ENCODE measurements around the gene LRCH4.

LRCH4 gene

DNA sequence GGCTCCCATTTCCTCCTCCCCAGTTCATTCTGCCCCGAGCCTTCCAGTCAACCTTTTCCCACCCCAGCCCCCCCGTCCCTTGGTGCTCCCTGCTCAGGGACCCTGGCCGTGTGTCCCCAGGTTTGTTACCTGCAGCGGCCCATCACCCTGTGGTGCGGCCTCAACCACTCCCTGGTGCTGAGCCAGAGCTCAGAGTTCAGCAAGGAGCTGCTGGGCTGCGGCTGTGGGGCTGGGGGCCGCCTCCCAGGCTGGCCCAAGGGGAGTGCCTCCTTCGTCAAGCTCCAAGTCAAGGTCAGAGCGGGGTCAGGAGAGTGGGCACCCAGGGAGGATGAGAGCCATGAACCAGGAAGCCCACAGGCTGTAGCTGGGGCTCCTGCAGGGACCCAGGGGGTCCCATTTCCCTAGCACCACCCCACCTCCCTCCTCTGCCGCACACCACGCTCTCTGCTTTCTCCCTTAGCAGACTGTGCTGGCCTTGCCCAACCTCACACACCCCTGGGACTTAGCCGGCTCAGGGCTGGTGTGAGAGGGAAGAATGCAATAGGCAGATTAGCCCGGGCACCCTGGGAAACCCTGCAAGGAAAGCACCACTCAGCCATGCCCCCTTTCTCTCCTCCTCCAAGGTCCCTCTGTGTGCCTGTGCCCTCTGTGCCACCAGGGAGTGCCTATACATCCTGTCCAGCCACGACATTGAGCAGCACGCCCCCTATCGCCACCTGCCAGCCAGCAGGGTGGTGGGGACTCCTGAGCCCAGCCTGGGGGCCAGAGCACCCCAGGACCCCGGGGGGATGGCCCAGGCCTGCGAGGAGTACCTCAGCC lies 14.2 kb upstream of the LRCH4 start:
- DNase-seq = no peak
- Mint-ChIP-seq H3K36me3 (ENCODE audit: insufficient read depth) (peaks cover 6% of the 10 kb centered on the region), H3K27ac (no peak overlapping the region), H3K4me1 (ENCODE audit: low read depth in 2 of 2) (peaks cover 9 to 12% of the 10 kb centered on the region in 2 donors), H3K27me3 (no peaks in the 10 kb centered on the region), H3K9me3 (no peaks in the 10 kb centered on the region), H3K4me3 (no peak overlapping the region)
- no peak for ATAC-seq (replicated peaks)

GRCh38 chr7:100598425-100598824 lies 12.5 kb upstream of the LRCH4 start:
- Mint-ChIP-seq H3K9me3 (no peaks in the 10 kb centered on the region), H3K4me3 (no peak overlapping the region), H3K4me1 (ENCODE audit: low read depth in 2 of 2) (peaks cover 0 to 2% of the 10 kb centered on the region in 2 donors), H3K27ac (no peak overlapping the region), H3K36me3 (ENCODE audit: insufficient read depth) (peaks cover 3% of the 10 kb centered on the region), H3K27me3 (no peaks in the 10 kb centered on the region)
- ATAC-seq (replicated peaks) (no peak), DNase-seq (no peak)

DNA sequence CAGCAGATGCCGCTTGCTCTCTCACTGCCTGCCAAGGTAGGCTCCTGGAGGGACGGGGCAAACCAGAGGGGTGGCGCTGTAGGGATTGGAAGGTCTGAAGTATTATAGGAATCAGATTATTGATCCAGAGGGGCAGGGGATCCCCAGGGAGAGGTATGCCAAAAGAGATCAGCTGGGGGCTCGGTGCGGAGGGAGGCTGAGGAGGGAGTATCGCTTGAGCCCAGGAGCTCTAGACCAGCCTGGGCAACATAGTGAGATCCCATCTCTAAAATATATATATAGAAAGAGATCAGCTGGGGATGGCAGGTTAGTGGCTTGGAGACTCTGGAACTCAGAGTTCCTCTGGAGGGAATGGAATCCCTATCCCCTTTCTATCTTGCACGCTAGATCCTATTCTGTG lies 9.3 kb upstream of the LRCH4 start:
- peaks cover 17 to 22% of the 10 kb centered on the region in 2 donors for H3K27me3 Mint-ChIP-seq
- H3K4me1 Mint-ChIP-seq (ENCODE audit: low read depth in 2 of 2) = no peaks in the 10 kb centered on the region
- ATAC-seq (replicated peaks) (no peak), DNase-seq (no peak)
- H3K4me3 Mint-ChIP-seq = no peak overlapping the region
- peak overlapping the region in 1 of 2 donors; percentile 33 for H3K27ac Mint-ChIP-seq
- H3K9me3 Mint-ChIP-seq = no peaks in the 10 kb centered on the region
- H3K36me3 Mint-ChIP-seq (ENCODE audit: insufficient read depth) = no peaks in the 10 kb centered on the region

DNA sequence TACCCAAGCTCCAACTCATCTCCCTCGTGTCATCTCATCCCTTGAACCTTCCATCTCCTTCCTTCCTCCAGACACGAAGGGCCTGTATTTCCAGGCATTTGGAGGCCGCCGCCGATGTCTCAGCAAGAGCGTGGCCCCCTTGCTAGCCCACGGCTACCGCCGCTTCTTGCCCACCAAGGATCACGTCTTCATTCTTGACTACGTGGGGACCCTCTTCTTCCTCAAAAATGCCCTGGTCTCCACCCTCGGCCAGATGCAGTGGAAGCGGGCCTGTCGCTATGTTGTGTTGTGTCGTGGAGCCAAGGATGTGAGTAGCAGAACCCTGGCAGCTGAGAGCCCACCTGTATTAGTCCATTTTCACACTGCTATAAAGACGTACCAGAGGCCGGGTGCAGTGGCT lies 5.7 kb upstream of the LRCH4 start:
- DNase-seq (no peak), ATAC-seq (replicated peaks) (no peak)
- Mint-ChIP-seq H3K36me3 (ENCODE audit: insufficient read depth) (no peaks in the 10 kb centered on the region), H3K4me1 (ENCODE audit: low read depth in 2 of 2) (peaks cover 0 to under 1% of the 10 kb centered on the region in 2 donors), H3K9me3 (no peaks in the 10 kb centered on the region), H3K27me3 (peaks cover 22 to 27% of the 10 kb centered on the region in 2 donors), H3K4me3 (no peak overlapping the region), H3K27ac (no peak overlapping the region)

DNA sequence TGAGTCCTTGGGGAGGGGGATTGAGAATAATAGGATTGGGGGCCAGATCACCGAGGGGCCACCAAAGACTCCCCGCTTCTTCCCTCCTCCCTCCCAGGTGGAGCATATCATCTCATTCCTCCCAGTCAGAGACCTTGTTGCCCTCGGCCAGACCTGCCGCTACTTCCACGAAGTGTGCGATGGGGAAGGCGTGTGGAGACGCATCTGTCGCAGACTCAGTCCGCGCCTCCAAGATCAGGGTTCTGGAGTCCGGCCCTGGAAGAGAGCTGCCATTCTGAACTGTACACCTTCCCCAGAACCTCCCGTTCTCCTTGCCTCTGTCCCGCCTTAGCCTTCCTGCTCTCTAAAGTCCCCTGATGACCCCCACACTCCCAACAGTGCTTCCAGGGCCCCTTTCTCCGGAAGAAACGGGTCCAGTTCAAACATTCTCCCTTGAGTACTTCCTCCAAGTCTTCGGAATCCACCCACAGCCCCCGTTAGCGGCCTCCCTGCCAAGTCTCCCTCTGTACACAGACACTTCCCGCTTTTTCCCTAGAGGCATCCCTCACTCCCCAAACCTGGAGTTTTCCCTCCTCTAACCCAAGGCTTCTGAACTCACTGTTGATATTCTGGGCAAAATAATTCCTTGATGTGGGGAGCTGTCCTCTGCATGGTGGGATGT lies 4.3 kb upstream of the LRCH4 start:
- peaks cover 3 to 6% of the 10 kb centered on the region in 2 donors for H3K4me1 Mint-ChIP-seq (ENCODE audit: low read depth in 2 of 2)
- H3K4me3 Mint-ChIP-seq = no peak overlapping the region
- no peaks in the 10 kb centered on the region for H3K9me3 Mint-ChIP-seq
- peaks cover 13% of the 10 kb centered on the region for H3K36me3 Mint-ChIP-seq (ENCODE audit: insufficient read depth)
- peaks cover 22 to 27% of the 10 kb centered on the region in 2 donors for H3K27me3 Mint-ChIP-seq
- no peak for ATAC-seq (replicated peaks)
- DNase-seq = no peak
- no peak overlapping the region for H3K27ac Mint-ChIP-seq

DNA sequence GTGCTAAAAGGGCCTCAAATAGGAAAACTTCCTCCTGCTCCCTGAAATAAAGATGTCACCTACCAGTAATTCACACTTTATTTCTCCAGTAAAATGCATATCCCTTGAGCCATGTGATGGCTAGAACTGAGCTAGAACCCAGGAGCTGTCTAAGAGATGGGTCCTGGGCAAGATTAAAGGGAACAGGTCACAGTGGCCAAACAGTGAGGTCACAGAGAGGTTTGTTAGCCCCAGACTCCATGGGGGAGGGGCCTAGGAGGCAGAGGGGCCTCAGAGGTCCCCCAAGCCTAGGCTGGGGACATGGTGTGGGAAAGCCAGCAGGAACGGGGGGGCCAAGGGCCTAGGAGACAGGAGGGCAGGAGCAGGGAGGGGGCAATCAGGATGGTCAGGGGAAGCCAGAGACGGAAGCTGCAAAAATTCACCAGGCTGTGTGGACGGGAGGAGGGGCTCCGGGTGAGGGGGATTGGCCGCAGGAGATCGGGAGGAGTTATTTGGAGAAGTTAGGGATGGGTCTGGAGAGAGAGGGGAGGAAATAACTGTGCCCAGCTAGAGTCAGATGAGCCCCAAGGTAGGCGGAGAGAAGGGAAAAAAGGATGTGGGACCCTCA lies 3.5 kb upstream of the LRCH4 start:
- peaks cover 11 to 14% of the 10 kb centered on the region in 2 donors for H3K4me1 Mint-ChIP-seq (ENCODE audit: low read depth in 2 of 2)
- peaks cover 22 to 27% of the 10 kb centered on the region in 2 donors for H3K27me3 Mint-ChIP-seq
- H3K9me3 Mint-ChIP-seq = no peaks in the 10 kb centered on the region
- no peak for DNase-seq
- no peak overlapping the region for H3K27ac Mint-ChIP-seq
- no peak for ATAC-seq (replicated peaks)
- H3K4me3 Mint-ChIP-seq = no peak overlapping the region
- peaks cover 18% of the 10 kb centered on the region for H3K36me3 Mint-ChIP-seq (ENCODE audit: insufficient read depth)

- H3K36me3 Mint-ChIP-seq (ENCODE audit: insufficient read depth) = peaks cover 24% of the 10 kb centered on the region
- H3K27ac Mint-ChIP-seq = no peak overlapping the region
- no peaks in the 10 kb centered on the region for H3K9me3 Mint-ChIP-seq
- peaks cover 22 to 27% of the 10 kb centered on the region in 2 donors for H3K27me3 Mint-ChIP-seq
- H3K4me3 Mint-ChIP-seq = peak overlapping the region in 1 of 2 donors; percentile 98
- H3K4me1 Mint-ChIP-seq (ENCODE audit: low read depth in 2 of 2) = peaks cover 21 to 22% of the 10 kb centered on the region in 2 donors
- ATAC-seq (replicated peaks) = no peak
- DNase-seq = no peak
These were observed 2.5 kb upstream of the LRCH4 start for GRCh38 chr7:100588438-100588837.

- Mint-ChIP-seq H3K27ac (peak within 1 kb of the TSS; percentile 94 to 95), H3K27me3 (peaks cover 7 to 18% of the 10 kb centered on the region in 2 donors), H3K36me3 (ENCODE audit: insufficient read depth) (peaks cover 33% of the 10 kb centered on the region), H3K4me3 (peak within 1 kb of the TSS; percentile 97 to 98), H3K9me3 (no peaks in the 10 kb centered on the region), H3K4me1 (ENCODE audit: low read depth in 2 of 2) (peaks cover 30 to 33% of the 10 kb centered on the region in 2 donors)
- ATAC-seq (replicated peaks) = peak; percentile 80
- peak; percentile 98 to 99 (median 99) for DNase-seq
These were observed 517 bp upstream of the LRCH4 start, which contains the start of gene FBXO24 for GRCh38 chr7:100586266-100587025. TSS of gene FBXO24 (plus strand) at chr7:100586328. CDS start at chr7:100586626, 298 bp downstream.

DNA sequence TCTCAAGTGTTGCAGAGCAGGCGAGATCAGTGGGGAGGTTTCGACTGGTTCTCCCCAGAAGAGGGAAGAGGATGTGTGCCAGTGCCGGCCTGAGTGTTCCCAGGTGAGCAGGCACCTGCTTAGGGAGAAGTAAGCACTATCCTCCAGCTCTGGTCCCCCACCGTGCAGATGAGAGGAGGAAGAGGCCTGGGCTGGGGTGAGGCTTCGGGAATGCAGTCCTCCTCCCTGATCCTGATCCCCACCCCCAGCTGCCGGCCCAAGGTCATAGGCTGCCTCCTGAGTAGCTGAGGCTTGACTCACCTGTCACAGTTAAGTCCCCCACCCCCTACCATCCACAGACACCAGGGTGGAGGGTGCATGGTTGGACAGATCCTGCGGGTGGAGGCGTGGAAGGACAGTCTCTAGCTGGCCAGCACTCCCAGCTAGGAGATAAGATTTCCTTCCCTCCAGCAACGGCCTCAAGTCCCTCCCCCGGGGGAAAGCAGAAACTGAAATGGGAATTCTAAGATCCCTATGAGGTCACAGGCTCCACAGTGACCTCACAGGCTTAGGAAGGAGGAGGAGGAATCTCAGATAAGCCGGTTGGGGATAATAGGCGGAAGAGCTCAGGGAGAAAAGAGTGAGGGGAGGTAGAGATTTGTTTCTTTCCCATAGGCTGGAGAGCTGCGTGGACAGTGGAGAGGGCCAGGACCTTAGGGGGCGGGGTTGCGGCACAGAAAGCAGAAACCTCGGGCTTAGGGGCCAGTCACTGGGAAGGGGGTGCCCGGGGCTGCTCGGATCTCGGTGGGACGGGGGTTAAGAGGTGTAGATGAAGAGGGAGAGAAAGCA lies 1.0 kb downstream of the LRCH4 start:
- H3K4me3 Mint-ChIP-seq = peak overlapping the region; percentile 97 to 98
- peaks cover 0 to 8% of the 10 kb centered on the region in 2 donors for H3K27me3 Mint-ChIP-seq
- no peak for DNase-seq
- H3K9me3 Mint-ChIP-seq = no peaks in the 10 kb centered on the region
- H3K27ac Mint-ChIP-seq = peak overlapping the region; percentile 94 to 95
- peaks cover 33% of the 10 kb centered on the region in 2 donors for H3K4me1 Mint-ChIP-seq (ENCODE audit: low read depth in 2 of 2)
- no peak for ATAC-seq (replicated peaks)
- peaks cover 37% of the 10 kb centered on the region for H3K36me3 Mint-ChIP-seq (ENCODE audit: insufficient read depth)

DNA sequence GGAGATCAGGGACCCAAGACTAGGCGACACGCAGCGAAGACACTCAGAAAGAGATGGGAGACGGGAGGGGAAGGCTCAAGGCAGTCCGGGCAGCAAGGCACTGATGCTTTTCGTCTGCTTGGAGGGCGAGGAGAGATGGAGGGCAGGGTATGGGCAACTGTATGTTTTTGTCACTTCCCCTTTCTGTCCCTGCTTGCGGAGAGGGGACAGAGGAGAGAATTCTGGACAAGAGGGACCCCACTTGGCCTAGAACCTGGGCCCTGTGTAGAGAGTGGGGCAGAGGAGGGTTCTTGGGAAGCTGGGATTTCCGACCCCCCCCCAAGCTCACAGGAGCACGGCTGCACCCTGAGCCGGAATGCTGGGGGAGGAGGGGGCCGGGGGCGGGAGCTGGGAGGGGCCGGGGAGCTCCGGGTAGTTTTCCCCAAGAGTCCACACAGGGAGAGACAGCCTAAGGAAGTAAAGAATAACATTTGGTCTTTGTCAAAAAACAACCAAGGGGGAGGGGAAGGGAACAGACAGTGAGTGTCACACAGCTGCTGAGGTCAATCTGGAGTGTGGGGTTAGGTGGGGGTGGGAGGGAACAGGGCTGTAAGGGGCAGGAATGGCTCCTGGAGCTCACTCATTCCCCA lies 1.8 kb downstream of the LRCH4 start:
- peak overlapping the region; percentile 97 to 98 for H3K4me3 Mint-ChIP-seq
- H3K9me3 Mint-ChIP-seq = no peaks in the 10 kb centered on the region
- peaks cover 37% of the 10 kb centered on the region for H3K36me3 Mint-ChIP-seq (ENCODE audit: insufficient read depth)
- peaks cover 33 to 34% of the 10 kb centered on the region in 2 donors for H3K4me1 Mint-ChIP-seq (ENCODE audit: low read depth in 2 of 2)
- no peak for ATAC-seq (replicated peaks)
- H3K27me3 Mint-ChIP-seq = peaks cover 0 to under 1% of the 10 kb centered on the region in 2 donors
- peak overlapping the region; percentile 94 to 95 for H3K27ac Mint-ChIP-seq
- no peak for DNase-seq

- DNase-seq (peak; percentile 36 to 50 (median 39)), ATAC-seq (replicated peaks) (peak; percentile 6)
- H3K36me3 Mint-ChIP-seq (ENCODE audit: insufficient read depth) = peaks cover 37% of the 10 kb centered on the region
- peak overlapping the region; percentile 94 to 95 for H3K27ac Mint-ChIP-seq
- H3K9me3 Mint-ChIP-seq = no peaks in the 10 kb centered on the region
- peak overlapping the region; percentile 97 to 98 for H3K4me3 Mint-ChIP-seq
- peaks cover 33 to 36% of the 10 kb centered on the region in 2 donors for H3K4me1 Mint-ChIP-seq (ENCODE audit: low read depth in 2 of 2)
- no peaks in the 10 kb centered on the region for H3K27me3 Mint-ChIP-seq
These were observed 2.5 kb downstream of the LRCH4 start for GRCh38 chr7:100583132-100584053.

Data from effector memory CD8-positive, alpha-beta T cell (primary cell).